OCI-LY1 (cell line): Measurements from ENCODE around the gene ZBTB8OS.
"Not testable (repeated sequence)": the region's sequence is repeated elsewhere in the genome, so short reads cannot be mapped to it uniquely, and the experiment has no call there.

ENCODE experiments used
- H2AFZ ChIP-seq: fragments of 200-600 bp; sonication (generic), shearing (Covaris generic); 2 replicates; pipeline ENCODE4 v1.6.0; 2014; ENCODE audit warnings: antibody characterized with exemption, mild to moderate bottlenecking, low read length
- H3F3A ChIP-seq: fragments of 200-600 bp; sonication (generic), shearing (Covaris generic); 2 replicates; pipeline ENCODE4 v1.6.0; 2014; ENCODE audit warnings: mild to moderate bottlenecking, antibody characterized with exemption, low read length, moderate library complexity; ENCODE audit not compliant: insufficient read depth
- H3K27ac ChIP-seq: fragments of 200-600 bp; sonication (generic); 2 replicates; pipeline ENCODE4 v1.5.1; 2014; ENCODE audit warnings: low read length, mixed run types, mild to moderate bottlenecking, low read depth; ENCODE audit not compliant: poor library complexity, severe bottlenecking
- H3K27me3 ChIP-seq: fragments of 200-600 bp; sonication (generic); 2 replicates; pipeline ENCODE4 v1.6.0; 2014; ENCODE audit warnings: antibody characterized with exemption, mild to moderate bottlenecking, low read length, moderate library complexity; ENCODE audit not compliant: insufficient read depth
- H3K36me3 ChIP-seq: fragments of 200-600 bp; sonication (generic); 2 replicates; pipeline ENCODE4 v1.6.1; 2014; ENCODE audit warnings: mild to moderate bottlenecking, antibody characterized with exemption, low read length, moderate library complexity, mixed read lengths; ENCODE audit not compliant: insufficient read depth
- H3K4me1 ChIP-seq: fragments of 200-600 bp; sonication (generic); 2 replicates; pipeline ENCODE4 v1.5.1; 2014; ENCODE audit warnings: mild to moderate bottlenecking, low read length, moderate library complexity; ENCODE audit not compliant: insufficient read depth, severe bottlenecking
- H3K4me2 ChIP-seq: fragments of 200-600 bp; sonication (generic), shearing (Covaris generic); 2 replicates; pipeline ENCODE4 v1.6.1; 2014; ENCODE audit warnings: low read length
- H3K4me3 ChIP-seq: fragments of 200-600 bp; sonication (generic); 2 replicates; pipeline ENCODE4 v1.5.1; 2014; ENCODE audit warnings: low read length, low read depth, mild to moderate bottlenecking, mixed read lengths; ENCODE audit not compliant: poor library complexity, severe bottlenecking
- H3K79me2 ChIP-seq: fragments of 200-600 bp; shearing (Covaris generic); 2 replicates; pipeline ENCODE4 v1.6.1; 2016; ENCODE audit warnings: mixed run types, low read length, mixed read lengths; ENCODE audit not compliant: insufficient read depth
- H3K9ac ChIP-seq: fragments of 200-600 bp; sonication (generic), shearing (Covaris generic); 2 replicates; pipeline ENCODE4 v1.6.1; 2014; ENCODE audit warnings: mild to moderate bottlenecking, low read length, mixed read lengths
- H3K9me2 ChIP-seq: fragments of 200-600 bp; sonication (generic), shearing (Covaris generic); 2 replicates; pipeline ENCODE4 v1.6.1; 2014; ENCODE audit warnings: low read depth, mild to moderate bottlenecking, low read length, mixed read lengths
- H3K9me3 ChIP-seq: fragments of 200-600 bp; shearing (Covaris generic); 2 replicates; pipeline ENCODE4 v1.6.1; 2014; ENCODE audit warnings: low read length, mixed read lengths
- H4K20me1 ChIP-seq: fragments of 200-600 bp; sonication (generic), shearing (Covaris generic); 2 replicates; pipeline ENCODE4 v1.6.0; 2016; ENCODE audit warnings: mild to moderate bottlenecking, low read length; ENCODE audit not compliant: insufficient read depth
- EZH2 ChIP-seq: fragments of 200-600 bp; sonication (generic), shearing (Covaris generic); IDR thresholded peaks from 2 replicates; pipeline ENCODE4 v1.8.0; 2017; ENCODE audit warnings: borderline replicate concordance, mixed run types, mild to moderate bottlenecking, antibody characterized with exemption, low read length, moderate library complexity, mixed read lengths
- TF ChIP-seq, protein P1 (sequence below): fragments of 200-600 bp; sonication (generic), shearing (Covaris generic); IDR thresholded peaks from 2 replicates; pipeline ENCODE4 v1.5.1; 2017; ENCODE audit warnings: mild to moderate bottlenecking, antibody characterized with exemption, low read length, moderate library complexity, mixed read lengths

Gene ZBTB8OS

DNA sequence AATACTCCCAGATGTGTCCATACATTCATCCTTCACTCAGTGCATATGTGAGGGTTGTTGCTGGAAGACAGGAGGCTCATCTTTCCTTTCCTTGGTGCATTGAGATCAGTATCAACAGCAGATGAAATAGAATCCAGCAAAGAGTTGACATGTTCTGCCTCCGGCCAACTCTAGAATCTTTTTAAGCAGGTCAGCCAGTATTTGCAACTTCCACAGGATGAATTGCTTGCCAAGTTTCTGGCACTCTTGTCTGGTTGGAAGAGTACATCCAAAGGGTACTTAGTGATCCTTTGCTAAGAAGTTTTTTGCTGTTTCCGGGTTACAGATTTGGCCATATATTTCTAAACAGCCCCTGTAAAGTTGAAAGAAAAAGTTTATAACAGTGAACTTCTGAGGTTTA lies 31.2 kb upstream of the ZBTB8OS start:
- no peaks in the 10 kb centered on the region for H3K4me1 ChIP-seq
- H3K9me2 ChIP-seq, result no peaks in the 10 kb centered on the region
- H3K79me2 ChIP-seq, result no peaks in the 10 kb centered on the region
- TF ChIP-seq, protein P1, sequence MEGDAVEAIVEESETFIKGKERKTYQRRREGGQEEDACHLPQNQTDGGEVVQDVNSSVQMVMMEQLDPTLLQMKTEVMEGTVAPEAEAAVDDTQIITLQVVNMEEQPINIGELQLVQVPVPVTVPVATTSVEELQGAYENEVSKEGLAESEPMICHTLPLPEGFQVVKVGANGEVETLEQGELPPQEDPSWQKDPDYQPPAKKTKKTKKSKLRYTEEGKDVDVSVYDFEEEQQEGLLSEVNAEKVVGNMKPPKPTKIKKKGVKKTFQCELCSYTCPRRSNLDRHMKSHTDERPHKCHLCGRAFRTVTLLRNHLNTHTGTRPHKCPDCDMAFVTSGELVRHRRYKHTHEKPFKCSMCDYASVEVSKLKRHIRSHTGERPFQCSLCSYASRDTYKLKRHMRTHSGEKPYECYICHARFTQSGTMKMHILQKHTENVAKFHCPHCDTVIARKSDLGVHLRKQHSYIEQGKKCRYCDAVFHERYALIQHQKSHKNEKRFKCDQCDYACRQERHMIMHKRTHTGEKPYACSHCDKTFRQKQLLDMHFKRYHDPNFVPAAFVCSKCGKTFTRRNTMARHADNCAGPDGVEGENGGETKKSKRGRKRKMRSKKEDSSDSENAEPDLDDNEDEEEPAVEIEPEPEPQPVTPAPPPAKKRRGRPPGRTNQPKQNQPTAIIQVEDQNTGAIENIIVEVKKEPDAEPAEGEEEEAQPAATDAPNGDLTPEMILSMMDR, result no peak
- no peak for TF ChIP-seq EZH2
- no peaks in the 10 kb centered on the region for H4K20me1 ChIP-seq
- no peaks in the 10 kb centered on the region for H3F3A ChIP-seq
- H3K4me3 ChIP-seq, result no peak overlapping the region
- no peak overlapping the region for H3K4me2 ChIP-seq
- no peak overlapping the region for H3K27ac ChIP-seq
- no peak overlapping the region for H2AFZ ChIP-seq
- no peaks in the 10 kb centered on the region for H3K27me3 ChIP-seq
- H3K9me3 ChIP-seq, result no peaks in the 10 kb centered on the region
- peaks cover 98% of the 10 kb centered on the region for H3K36me3 ChIP-seq
- H3K9ac ChIP-seq, result no peak overlapping the region

DNA sequence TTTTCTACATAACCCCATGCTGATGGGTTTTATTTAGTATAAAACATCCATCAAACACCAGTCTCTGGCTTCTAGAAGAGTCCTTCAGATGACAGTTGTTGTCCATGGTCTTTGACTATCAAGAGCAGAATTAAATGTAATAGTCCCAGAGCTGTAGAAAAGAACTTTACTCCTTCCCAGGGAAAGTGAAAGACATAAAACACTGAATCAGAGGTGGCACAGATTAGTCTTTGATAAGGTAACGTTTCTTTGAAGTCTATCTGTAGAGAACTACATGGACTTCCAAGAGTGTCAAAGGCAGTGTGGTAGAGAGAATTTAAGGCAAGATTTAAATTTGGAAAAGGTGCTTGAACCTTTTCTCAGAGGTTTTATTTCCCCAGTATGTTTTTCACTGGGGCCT lies 30.3 kb upstream of the ZBTB8OS start:
- Histone ChIP-seq H3K4me2 (no peak overlapping the region), H3K9ac (no peak overlapping the region), H3K36me3 (peaks cover 98% of the 10 kb centered on the region), H3K27ac (no peak overlapping the region), H2AFZ (no peak overlapping the region), H3K4me3 (no peak overlapping the region), H3K9me3 (no peaks in the 10 kb centered on the region), H3K27me3 (no peaks in the 10 kb centered on the region), H3K79me2 (no peaks in the 10 kb centered on the region), H4K20me1 (no peaks in the 10 kb centered on the region), H3K9me2 (no peaks in the 10 kb centered on the region), H3F3A (no peaks in the 10 kb centered on the region), H3K4me1 (no peaks in the 10 kb centered on the region)
- no peak for TF ChIP-seq EZH2
- TF ChIP-seq, protein P1, result no peak

- H3K9ac ChIP-seq, H3K79me2 ChIP-seq, H2AFZ ChIP-seq, H3F3A ChIP-seq, H3K9me2 ChIP-seq, H3K27me3 ChIP-seq, H4K20me1 ChIP-seq, H3K4me3 ChIP-seq, H3K4me2 ChIP-seq, H3K27ac ChIP-seq, H3K4me1 ChIP-seq, H3K9me3 ChIP-seq: not testable (repeated sequence)
- H3K36me3 ChIP-seq, result peaks cover 97% of the 10 kb centered on the region
These were observed 29.6 kb upstream of the ZBTB8OS start for GRCh38 chr1:32679993-32680392.

DNA sequence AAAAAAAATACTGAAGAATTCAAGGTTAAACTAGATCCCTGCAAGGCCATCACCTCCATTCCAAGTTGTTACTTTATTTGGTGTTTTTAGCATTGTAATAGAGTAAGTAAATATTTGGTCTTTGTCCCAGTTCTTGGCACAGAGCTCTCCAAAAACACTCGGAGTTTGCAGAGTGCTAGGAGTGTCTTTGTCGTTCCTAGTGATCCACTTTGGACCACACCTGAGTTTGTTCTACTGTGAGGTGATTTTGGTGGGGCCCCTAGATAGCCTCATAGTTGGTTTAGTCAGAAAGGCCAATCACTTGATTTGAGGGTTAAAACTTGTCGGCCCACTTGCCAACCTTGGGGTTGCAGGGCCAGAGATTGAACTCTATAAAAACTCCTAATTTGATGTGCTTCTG lies 26.6 kb upstream of the ZBTB8OS start:
- Histone ChIP-seq H3K79me2 (no peaks in the 10 kb centered on the region), H3K9me3 (no peaks in the 10 kb centered on the region), H4K20me1 (no peaks in the 10 kb centered on the region), H3K4me3 (no peak overlapping the region), H2AFZ (no peak overlapping the region), H3K9ac (no peak overlapping the region), H3K4me2 (no peak overlapping the region), H3K27me3 (no peaks in the 10 kb centered on the region), H3K9me2 (no peaks in the 10 kb centered on the region), H3K36me3 (peaks cover 97% of the 10 kb centered on the region), H3F3A (no peaks in the 10 kb centered on the region), H3K4me1 (no peaks in the 10 kb centered on the region), H3K27ac (no peak overlapping the region)
- TF ChIP-seq EZH2, result no peak
- TF ChIP-seq, protein P1, result no peak

DNA sequence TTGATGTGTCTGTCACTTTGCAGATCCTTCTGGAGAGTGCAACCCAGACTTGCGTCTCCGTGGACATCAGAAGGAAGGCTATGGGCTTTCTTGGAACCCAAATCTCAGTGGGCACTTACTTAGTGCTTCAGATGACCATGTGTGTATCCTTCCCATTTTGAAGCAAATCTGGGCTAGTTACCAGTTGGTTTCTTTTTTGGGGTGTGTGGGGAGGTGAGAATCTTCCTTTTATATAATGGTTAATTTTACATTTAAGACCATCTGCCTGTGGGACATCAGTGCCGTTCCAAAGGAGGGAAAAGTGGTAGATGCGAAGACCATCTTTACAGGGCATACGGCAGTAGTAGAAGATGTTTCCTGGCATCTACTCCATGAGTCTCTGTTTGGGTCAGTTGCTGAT lies 18.4 kb upstream of the ZBTB8OS start:
- H3K9me2 ChIP-seq, H2AFZ ChIP-seq, H4K20me1 ChIP-seq, H3K27me3 ChIP-seq, H3K27ac ChIP-seq, H3K9me3 ChIP-seq, H3F3A ChIP-seq, H3K4me2 ChIP-seq, H3K4me1 ChIP-seq, H3K4me3 ChIP-seq, H3K9ac ChIP-seq: not testable (repeated sequence)
- Histone ChIP-seq H3K79me2 (peaks cover 11% of the 10 kb centered on the region; the same call in 1 of the 2 replicates), H3K36me3 (peaks cover 99% of the 10 kb centered on the region)
